DMS79 (cell line): Measurements from ENCODE around the gene IFNG-AS1.

Source experiments
- DNase-seq: peaks from one replicate; lab custom pipeline; 2025; lab: John Stamatoyannopoulos, UW

The IFNG-AS1 gene

GRCh38 chr12:68037616-68038255 lies 48.5 kb downstream of the IFNG-AS1 start:
- no peak for DNase-seq

GRCh38 chr12:68038650-68039049 lies 49.4 kb downstream of the IFNG-AS1 start:
- DNase-seq, result no peak

GRCh38 chr12:68040450-68041075 lies 51.3 kb downstream of the IFNG-AS1 start:
- peak; percentile 52 for DNase-seq

- peak; percentile 58 for DNase-seq
Observed at GRCh38 chr12:68042212-68042699, 53.0 kb downstream of the IFNG-AS1 start.

- no peak for DNase-seq
Observed at GRCh38 chr12:68043435-68043834, 54.2 kb downstream of the IFNG-AS1 start.

- no peak for DNase-seq
Observed at GRCh38 chr12:68048648-68049297, 59.5 kb downstream of the IFNG-AS1 start.

GRCh38 chr12:68056300-68056699 lies 67.1 kb downstream of the IFNG-AS1 start:
- DNase-seq, result no peak

- no peak for DNase-seq
Observed at GRCh38 chr12:68063900-68064590, 74.8 kb downstream of the IFNG-AS1 start.

GRCh38 chr12:68065163-68065562 lies 75.9 kb downstream of the IFNG-AS1 start:
- no peak for DNase-seq

- DNase-seq, result no peak
Observed at GRCh38 chr12:68065687-68066086, 76.4 kb downstream of the IFNG-AS1 start.

- no peak for DNase-seq
Observed at GRCh38 chr12:68067762-68068376, 78.6 kb downstream of the IFNG-AS1 start.

- no peak for DNase-seq
Observed at GRCh38 chr12:68069275-68069674, 80.0 kb downstream of the IFNG-AS1 start.
